PC-9 (cell line): ENCODE data around the gene HERC2. TPM values are rescaled to one million over a fixed set of nuclear protein-coding genes. Genes with fewer than 3 reads are reported as not detected.

Experiments
- BruUV-seq: library from RNA; stranded (reverse); fragments of 400-500 nt; replicated peaks from 2 replicates; lab custom pipeline; 2021; lab: Mats Ljungman, UMichigan
- CTCF ChIA-PET: fragments of 300-600 bp; sonication (Branson Sonifier 250); formaldehyde crosslinking; loops from one replicate; lab custom pipeline; 2022; ENCODE audit warnings: antibody characterized with exemption; lab: Charles Lee
- POLR2A ChIA-PET: fragments of 300-600 bp; sonication (Branson Sonifier 250); formaldehyde crosslinking; loops from one replicate; lab custom pipeline; 2022; ENCODE audit warnings: antibody characterized with exemption; ENCODE audit not compliant: unreplicated experiment; lab: Charles Lee
- DNase-seq, 2 experiments: peaks; one replicate each; pipeline versions ENCODE4 v3.0.0 to v3.0.0-alpha.2; 2015 to 2022; ENCODE audit warnings: mixed read lengths in 1 of 2
- H2AFZ ChIP-seq: fragments of 200-600 bp; sonication (generic); 2 replicates; pipeline ENCODE4 v1.8.1; 2017; ENCODE audit warnings: antibody characterized with exemption
- H3F3A ChIP-seq: fragments of 200-600 bp; sonication (generic); 2 replicates; pipeline ENCODE4 v1.8.1; 2017; ENCODE audit warnings: antibody characterized with exemption, mild to moderate bottlenecking, low read depth; ENCODE audit not compliant: insufficient read depth
- H3K27ac ChIP-seq: fragments of 200-600 bp; sonication (generic); 2 replicates; pipeline ENCODE4 v1.6.1; 2016; ENCODE audit warnings: mixed run types
- H3K27me3 ChIP-seq: fragments of 200-600 bp; sonication (generic); 2 replicates; pipeline ENCODE4 v1.6.1; 2016; ENCODE audit warnings: low read depth, mixed run types; ENCODE audit not compliant: insufficient read depth
- H3K36me3 ChIP-seq: fragments of 200-600 bp; sonication (generic); 2 replicates; pipeline ENCODE4 v1.6.1; 2016; ENCODE audit warnings: low read depth, mixed run types
- H3K4me1 ChIP-seq: fragments of 200-600 bp; sonication (generic); replicated peaks from 2 replicates; pipeline ENCODE4 v1.6.1; 2016; ENCODE audit warnings: mixed run types; ENCODE audit not compliant: insufficient read depth
- H3K4me2 ChIP-seq: fragments of 200-600 bp; sonication (generic); 2 replicates; pipeline ENCODE4 v1.6.1; 2017; ENCODE audit warnings: mixed run types
- H3K4me3 ChIP-seq: fragments of 200-600 bp; sonication (generic); 2 replicates; pipeline ENCODE4 v1.6.1; 2016; ENCODE audit warnings: mixed run types
- H3K79me2 ChIP-seq: fragments of 200-600 bp; sonication (generic); 2 replicates; pipeline ENCODE4 v1.6.1; 2017; ENCODE audit warnings: low read depth, mixed run types
- H3K9me2 ChIP-seq: fragments of 200-600 bp; sonication (generic); 2 replicates; pipeline ENCODE4 v1.8.1; 2017; ENCODE audit warnings: mild to moderate bottlenecking; ENCODE audit not compliant: insufficient read depth
- H3K9me3 ChIP-seq: fragments of 200-600 bp; sonication (generic); 2 replicates; pipeline ENCODE4 v1.8.1; 2016; ENCODE audit warnings: low read depth; ENCODE audit not compliant: insufficient read depth
- H4K20me1 ChIP-seq: fragments of 200-600 bp; sonication (generic); 2 replicates; pipeline ENCODE4 v1.8.1; 2017; ENCODE audit not compliant: insufficient read depth
- CTCF ChIP-seq: fragments of 200-600 bp; sonication (generic); conservative IDR thresholded peaks from 2 replicates; pipeline ENCODE4 v1.6.1; 2017; ENCODE audit warnings: mixed run types, antibody characterized with exemption, mild to moderate bottlenecking, moderate library complexity
- EZH2 ChIP-seq: fragments of 200-600 bp; sonication (generic); IDR thresholded peaks from 2 replicates; pipeline ENCODE4 v1.8.0; 2017; ENCODE audit warnings: antibody characterized with exemption, low read depth
- intact Hi-C: fragments of 100-400 bp; cut with micrococcal nuclease; formaldehyde crosslinking; loops from one replicate; pipeline ENCODE4 v1.10.0; 2022; ENCODE audit not compliant: unreplicated experiment
- total RNA-seq: library from RNA; stranded (reverse); gene quantifications from 2 replicates; pipeline ENCODE4 v1.2.3, GENCODE V29; 2021

Gene HERC2
- total RNA-seq, 1 experiment from 2014 or later, result 49.7 TPM

GRCh38 chr15:28130651-28131050 is 191.3 kb downstream of the HERC2 start:
- Histone ChIP-seq H3K36me3 (no peaks in the 10 kb centered on the region), H2AFZ (no peak overlapping the region), H3K4me2 (no peak overlapping the region), H3K27ac (no peak overlapping the region), H3K9me2 (no peaks in the 10 kb centered on the region), H3K9me3 (no peaks in the 10 kb centered on the region), H3K4me1 (no peaks in the 10 kb centered on the region), H3F3A (no peaks in the 10 kb centered on the region), H3K4me3 (no peak overlapping the region), H3K79me2 (no peaks in the 10 kb centered on the region), H3K27me3 (no peaks in the 10 kb centered on the region), H4K20me1 (peaks cover 3% of the 10 kb centered on the region; the same call in 1 of the 2 replicates)
- intact Hi-C loops, result no loop called here
- ChIA-PET CTCF (no interaction called here), POLR2A (no interaction called here)
- no peak for TF ChIP-seq CTCF
- no peak for TF ChIP-seq EZH2
- BruUV-seq, result no TSS peak
- DNase-seq, result no peak

- ChIA-PET CTCF (no interaction called here), POLR2A (no interaction called here)
- H3K9me2 ChIP-seq, result no peaks in the 10 kb centered on the region
- H3K4me3 ChIP-seq, result no peak overlapping the region
- DNase-seq, result no peak
- no peak overlapping the region for H2AFZ ChIP-seq
- H3K27ac ChIP-seq, result no peak overlapping the region
- no TSS peak for BruUV-seq
- H3K9me3 ChIP-seq, result no peaks in the 10 kb centered on the region
- H3F3A ChIP-seq, result no peaks in the 10 kb centered on the region
- H4K20me1 ChIP-seq, result peaks cover 3% of the 10 kb centered on the region; the same call in 1 of the 2 replicates
- H3K4me2 ChIP-seq, result no peak overlapping the region
- intact Hi-C loops, result no loop called here
- no peaks in the 10 kb centered on the region for H3K4me1 ChIP-seq
- TF ChIP-seq CTCF (no peak), EZH2 (no peak)
- H3K79me2 ChIP-seq, result no peaks in the 10 kb centered on the region
- H3K36me3 ChIP-seq, result no peaks in the 10 kb centered on the region
- no peaks in the 10 kb centered on the region for H3K27me3 ChIP-seq
These were observed 192.6 kb downstream of the HERC2 start for GRCh38 chr15:28129231-28129848.

GRCh38 chr15:28128031-28128430 is 193.9 kb downstream of the HERC2 start:
- Histone ChIP-seq H3K9me3 (no peaks in the 10 kb centered on the region), H3K27ac (no peak overlapping the region), H3K4me1 (no peaks in the 10 kb centered on the region), H3F3A (no peaks in the 10 kb centered on the region), H3K4me2 (no peak overlapping the region), H3K4me3 (no peak overlapping the region), H3K27me3 (no peaks in the 10 kb centered on the region), H3K9me2 (no peaks in the 10 kb centered on the region), H3K36me3 (no peaks in the 10 kb centered on the region), H4K20me1 (peaks cover 3% of the 10 kb centered on the region; the same call in 1 of the 2 replicates), H3K79me2 (no peaks in the 10 kb centered on the region), H2AFZ (no peak overlapping the region)
- BruUV-seq, result no TSS peak
- ChIA-PET CTCF (no interaction called here), POLR2A (interaction anchor here (0.6 kb wide), 1 partner anchor 11 kb away, joined by 3 read pairs; no protein-coding TSS in a partner anchor)
- no peak for TF ChIP-seq EZH2
- TF ChIP-seq CTCF, result no peak
- intact Hi-C loops, result no loop called here
- DNase-seq, result no peak
